Parathyroid adenoma (tissue), 2 donors: ENCODE data around the gene REPS2.

Experiments used
- H2AFZ ChIP-seq: fragments of 300-600 bp; sonication (generic); one replicate; pipeline ENCODE4 v1.7.0; 2017; ENCODE audit warnings: antibody characterized with exemption, mild to moderate bottlenecking
- H3K27ac ChIP-seq: fragments of 300-600 bp; sonication (generic); one replicate; pipeline ENCODE4 v1.7.0; 2017
- H3K27me3 ChIP-seq: fragments of 300-600 bp; sonication (generic); one replicate; pipeline ENCODE4 v1.7.0; 2017; ENCODE audit warnings: low read length; ENCODE audit not compliant: control insufficient read depth, insufficient read depth
- H3K36me3 ChIP-seq: fragments of 300-600 bp; sonication (generic); one replicate; pipeline ENCODE4 v1.7.0; 2017; ENCODE audit warnings: low read length; ENCODE audit not compliant: control insufficient read depth, insufficient read depth
- H3K4me1 ChIP-seq: fragments of 300-600 bp; sonication (generic); one replicate; pipeline ENCODE4 v1.7.0; 2017; ENCODE audit warnings: control low read depth
- H3K4me2 ChIP-seq: fragments of 300-600 bp; sonication (generic); one replicate; pipeline ENCODE4 v1.7.0; 2017; ENCODE audit warnings: low read length
- H3K4me3 ChIP-seq: fragments of 300-600 bp; sonication (generic); one replicate; pipeline ENCODE4 v1.7.0; 2017; ENCODE audit warnings: low read depth, low read length
- H3K79me2 ChIP-seq: fragments of 300-600 bp; sonication (generic); one replicate; pipeline ENCODE4 v1.7.0; 2017; ENCODE audit warnings: control low read depth
- H3K9ac ChIP-seq: fragments of 300-600 bp; sonication (generic); one replicate; pipeline ENCODE4 v1.7.0; 2017; ENCODE audit warnings: mild to moderate bottlenecking
- H3K9me3 ChIP-seq: fragments of 300-600 bp; sonication (generic); one replicate; pipeline ENCODE4 v1.7.0; 2017; ENCODE audit warnings: low read length; ENCODE audit not compliant: control insufficient read depth
- TF ChIP-seq, protein P1 (sequence below): fragments of 300-600 bp; sonication (generic); IDR thresholded peaks from one replicate; pipeline ENCODE4 v1.7.0; 2017; ENCODE audit warnings: antibody characterized with exemption, mild to moderate bottlenecking
- donor health status: primary hyperparathyroidism.

Gene REPS2

DNA sequence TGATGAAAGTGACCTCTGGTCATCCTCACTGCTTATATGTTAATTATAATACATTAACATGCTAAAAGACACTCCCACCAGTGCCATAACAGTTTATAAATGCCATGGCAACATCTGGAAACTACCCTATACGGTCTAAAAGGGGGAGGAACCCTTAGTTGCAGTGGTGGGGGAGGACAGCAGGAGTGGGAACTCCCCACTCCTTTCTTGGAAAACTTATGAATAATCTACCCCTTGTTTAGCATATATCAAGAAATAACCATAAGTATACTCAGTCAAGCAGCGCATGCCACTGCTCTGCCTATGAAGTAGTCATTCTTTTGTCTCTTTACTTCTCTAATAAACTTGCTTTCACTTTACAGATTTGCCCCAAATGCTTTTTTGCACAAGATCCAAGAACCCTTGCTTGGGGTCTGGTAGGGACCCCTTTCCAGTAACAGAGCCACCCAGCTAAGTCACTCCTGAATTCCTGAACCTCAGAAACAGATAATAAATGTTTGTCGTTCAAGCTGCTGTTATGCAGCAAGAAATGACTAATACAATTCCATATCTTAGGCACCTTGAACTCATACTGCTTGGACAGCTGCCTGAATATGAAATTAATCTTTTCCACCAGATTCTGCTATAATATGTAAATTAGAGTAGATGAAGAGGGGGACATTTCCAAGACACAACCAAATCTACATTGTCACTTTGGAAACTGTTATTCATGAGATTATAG is 14.4 kb upstream of the REPS2 start:
- TF ChIP-seq, protein P1, sequence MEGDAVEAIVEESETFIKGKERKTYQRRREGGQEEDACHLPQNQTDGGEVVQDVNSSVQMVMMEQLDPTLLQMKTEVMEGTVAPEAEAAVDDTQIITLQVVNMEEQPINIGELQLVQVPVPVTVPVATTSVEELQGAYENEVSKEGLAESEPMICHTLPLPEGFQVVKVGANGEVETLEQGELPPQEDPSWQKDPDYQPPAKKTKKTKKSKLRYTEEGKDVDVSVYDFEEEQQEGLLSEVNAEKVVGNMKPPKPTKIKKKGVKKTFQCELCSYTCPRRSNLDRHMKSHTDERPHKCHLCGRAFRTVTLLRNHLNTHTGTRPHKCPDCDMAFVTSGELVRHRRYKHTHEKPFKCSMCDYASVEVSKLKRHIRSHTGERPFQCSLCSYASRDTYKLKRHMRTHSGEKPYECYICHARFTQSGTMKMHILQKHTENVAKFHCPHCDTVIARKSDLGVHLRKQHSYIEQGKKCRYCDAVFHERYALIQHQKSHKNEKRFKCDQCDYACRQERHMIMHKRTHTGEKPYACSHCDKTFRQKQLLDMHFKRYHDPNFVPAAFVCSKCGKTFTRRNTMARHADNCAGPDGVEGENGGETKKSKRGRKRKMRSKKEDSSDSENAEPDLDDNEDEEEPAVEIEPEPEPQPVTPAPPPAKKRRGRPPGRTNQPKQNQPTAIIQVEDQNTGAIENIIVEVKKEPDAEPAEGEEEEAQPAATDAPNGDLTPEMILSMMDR = no peak

DNA sequence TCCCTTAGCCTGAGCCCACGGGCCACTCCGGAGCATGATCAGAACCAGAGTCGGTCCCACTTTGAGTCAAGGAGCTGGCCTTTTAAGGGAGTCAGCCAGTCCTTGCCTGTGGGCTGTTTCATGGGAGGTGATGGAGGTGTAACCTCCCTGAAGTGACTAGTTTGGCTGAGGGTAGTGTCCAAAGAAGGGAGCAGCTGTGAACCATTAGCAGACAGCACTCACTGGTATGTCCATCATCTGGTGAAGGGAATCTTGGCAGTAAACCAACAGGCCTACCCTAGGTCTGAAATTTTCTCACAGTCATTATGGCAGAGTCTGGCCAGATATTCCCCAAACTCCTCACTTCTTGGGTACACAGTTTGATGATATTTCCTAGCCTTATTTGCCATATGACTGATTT is 12.3 kb upstream of the REPS2 start:
- TF ChIP-seq, protein P1 = no peak
- Histone ChIP-seq H2AFZ (no peak overlapping the region), H3K4me1 (no peaks in the 10 kb centered on the region), H3K9ac (no peak overlapping the region), H3K9me3 (no peaks in the 10 kb centered on the region), H3K36me3 (no peaks in the 10 kb centered on the region), H3K4me2 (no peak overlapping the region), H3K27ac (no peak overlapping the region), H3K27me3 (no peaks in the 10 kb centered on the region), H3K79me2 (no peaks in the 10 kb centered on the region), H3K4me3 (no peak overlapping the region)

More for the DNA sequence above, 14.4 kb upstream of the REPS2 start:
- no peak overlapping the region for H3K27ac ChIP-seq
- no peaks in the 10 kb centered on the region for H3K36me3 ChIP-seq
- no peak overlapping the region for H3K9ac ChIP-seq
- no peaks in the 10 kb centered on the region for H3K4me1 ChIP-seq
- H3K27me3 ChIP-seq = no peaks in the 10 kb centered on the region
- no peak overlapping the region for H3K4me2 ChIP-seq
- H3K9me3 ChIP-seq = no peaks in the 10 kb centered on the region
- H2AFZ ChIP-seq = no peak overlapping the region
- H3K4me3 ChIP-seq = no peak overlapping the region
- no peaks in the 10 kb centered on the region for H3K79me2 ChIP-seq

DNA sequence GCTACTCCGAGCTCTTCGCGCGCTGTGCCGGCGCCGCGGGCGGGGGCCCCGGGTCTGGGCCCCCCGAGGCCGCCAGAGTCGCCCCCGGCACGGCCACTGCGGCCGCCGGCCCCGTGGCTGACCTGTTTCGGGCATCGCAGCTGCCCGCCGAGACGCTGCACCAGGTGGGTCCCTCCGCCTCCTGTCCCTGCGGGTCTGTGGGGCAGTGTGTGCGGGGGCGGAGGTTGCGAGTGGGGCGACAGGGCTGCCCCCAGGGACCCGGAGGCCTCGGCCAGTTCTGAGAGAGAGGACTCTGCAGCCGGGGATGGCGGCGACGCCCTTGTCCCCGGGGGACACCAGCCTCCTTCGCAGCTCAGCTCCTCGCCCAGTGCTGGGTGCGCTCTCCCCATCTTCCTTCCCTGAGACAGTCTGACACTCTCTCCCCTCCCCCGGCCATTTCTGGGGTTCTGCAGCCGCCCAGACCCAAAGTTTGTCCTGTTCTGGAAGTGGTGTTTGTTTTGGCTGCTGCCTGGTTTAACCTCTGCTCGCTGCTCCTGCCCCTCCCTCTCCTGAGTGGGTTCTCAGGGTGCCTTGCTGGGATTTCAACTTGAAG is 609 bp downstream of the REPS2 start:
- TF ChIP-seq, protein P1 = no peak
- Histone ChIP-seq H3K36me3 (no peaks in the 10 kb centered on the region), H3K4me1 (no peaks in the 10 kb centered on the region), H2AFZ (peak overlapping the region; percentile 77), H3K9me3 (no peaks in the 10 kb centered on the region), H3K79me2 (peaks cover 2% of the 10 kb centered on the region), H3K27me3 (no peaks in the 10 kb centered on the region), H3K4me2 (peak overlapping the region; percentile 52), H3K4me3 (peak overlapping the region; percentile 52), H3K27ac (peak overlapping the region; percentile 62), H3K9ac (no peak overlapping the region)

DNA sequence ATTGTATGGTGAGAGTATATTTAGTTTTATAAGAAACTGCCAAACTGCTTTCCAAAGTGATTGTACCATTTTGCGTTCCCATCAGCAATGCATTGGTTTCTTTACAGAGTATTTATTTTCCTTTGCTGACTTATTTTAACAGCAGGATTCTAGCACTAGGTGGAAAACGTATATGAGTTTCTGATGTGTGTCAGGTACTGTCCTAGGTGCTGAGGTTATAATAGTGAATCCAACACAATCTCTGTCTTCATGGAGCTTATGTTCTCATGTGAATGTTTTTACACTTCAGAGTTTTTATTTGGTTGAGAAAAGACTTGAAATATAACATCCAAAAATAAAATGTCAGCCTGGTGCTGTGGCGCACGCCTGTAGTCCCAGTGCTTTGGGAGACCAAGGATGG is 4.0 kb downstream of the REPS2 start:
- no peaks in the 10 kb centered on the region for H3K4me1 ChIP-seq
- peaks cover 2% of the 10 kb centered on the region for H3K79me2 ChIP-seq
- H3K36me3 ChIP-seq = no peaks in the 10 kb centered on the region
- H3K9me3 ChIP-seq = no peaks in the 10 kb centered on the region
- H3K9ac ChIP-seq = no peak overlapping the region
- no peak overlapping the region for H3K4me2 ChIP-seq
- H3K4me3 ChIP-seq = no peak overlapping the region
- H3K27ac ChIP-seq = no peak overlapping the region
- no peaks in the 10 kb centered on the region for H3K27me3 ChIP-seq
- TF ChIP-seq, protein P1 = no peak
- no peak overlapping the region for H2AFZ ChIP-seq
